ENCODE results near the gene RNF7. TPM values are rescaled to one million over a fixed set of nuclear protein-coding genes. Genes with fewer than 3 reads are reported as not detected.
"Not testable (repeated sequence)": the region's sequence is repeated elsewhere in the genome, so short reads cannot be mapped to it uniquely, and the experiment has no call there.

RNF7 gene
- total RNA-seq, 4 donors from 2014 or later, result 59.2 to 91.8 (median 70.7) TPM

- H3K4me1 ChIP-seq, result no peaks in the 10 kb centered on the region
- TF ChIP-seq POLR2A (IDR thresholded peaks at IDR 0.05) (no peak), CTCF (IDR thresholded peaks at IDR 0.05) (no peak)
- no peak for DNase-seq
- no peaks in the 10 kb centered on the region for H3K27me3 ChIP-seq
- H3K27ac ChIP-seq, result no peak overlapping the region
- no peaks in the 10 kb centered on the region for H3K36me3 ChIP-seq
- H3K9me3 ChIP-seq, result no peaks in the 10 kb centered on the region
- H3K4me3 ChIP-seq, result no peak overlapping the region
- intact Hi-C loops (cut with DNase I; ENCODE audit: low total_unique reads), result no loop called here
Observed at GRCh38 chr3:141784531-141784930, 46.4 kb downstream of the RNF7 start.

DNA sequence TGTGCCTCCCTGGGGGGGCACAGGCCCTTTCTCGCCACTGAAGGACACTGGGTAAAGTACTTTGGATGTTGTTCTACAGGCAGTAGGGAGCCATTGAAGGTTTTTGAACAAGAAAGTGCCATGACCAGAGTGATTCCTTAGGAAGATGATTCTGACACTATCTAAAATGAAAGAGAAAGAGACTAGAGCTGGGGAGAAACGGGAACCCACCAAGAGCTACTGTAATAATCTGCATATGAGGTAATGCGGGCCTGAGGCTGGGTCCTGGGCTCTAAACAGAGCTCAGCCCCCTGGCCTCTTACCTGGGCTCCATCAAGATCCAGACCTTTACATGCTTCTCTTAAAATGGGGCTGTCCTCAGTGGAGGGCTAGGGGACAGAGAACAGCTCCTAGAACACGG lies 50.1 kb downstream of the RNF7 start:
- Histone ChIP-seq H3K4me3 (no peak overlapping the region), H3K4me1 (no peaks in the 10 kb centered on the region), H3K36me3 (no peaks in the 10 kb centered on the region), H3K27ac (no peak overlapping the region), H3K9me3 (no peaks in the 10 kb centered on the region), H3K27me3 (no peaks in the 10 kb centered on the region)
- TF ChIP-seq POLR2A (IDR thresholded peaks at IDR 0.05) (no peak), CTCF (IDR thresholded peaks at IDR 0.05) (no peak)
- intact Hi-C loops (cut with DNase I; ENCODE audit: low total_unique reads), result no loop called here
- DNase-seq, result no peak

DNA sequence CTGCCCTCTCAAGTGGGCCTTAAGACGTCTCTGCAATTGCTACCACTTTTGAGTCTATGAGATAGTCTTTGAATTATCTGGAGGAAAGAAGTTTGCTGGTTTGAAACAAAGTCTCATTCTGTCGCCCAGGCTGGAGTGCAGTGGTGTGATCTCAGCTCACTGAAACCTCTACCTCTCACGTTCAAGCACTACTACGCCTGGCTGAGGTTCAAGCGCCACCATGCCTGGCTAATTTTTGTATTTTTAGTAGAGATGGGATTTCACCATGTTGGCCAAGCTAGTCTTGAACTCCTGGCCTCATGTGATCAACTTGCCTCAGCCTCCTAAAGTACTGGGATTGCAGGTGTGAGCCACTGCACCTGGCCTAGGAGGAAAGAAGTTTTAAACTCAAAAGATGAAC lies 50.7 kb downstream of the RNF7 start:
- H3K27ac ChIP-seq; H3K27me3 ChIP-seq; intact Hi-C loops (cut with DNase I; ENCODE audit: low total_unique reads); DNase-seq; H3K9me3 ChIP-seq; H3K4me3 ChIP-seq; H3K4me1 ChIP-seq; H3K36me3 ChIP-seq: not testable (repeated sequence)

GRCh38 chr3:141789281-141789680 lies 51.2 kb downstream of the RNF7 start:
- Histone ChIP-seq H3K9me3 (no peaks in the 10 kb centered on the region), H3K4me1 (no peaks in the 10 kb centered on the region), H3K27me3 (no peaks in the 10 kb centered on the region), H3K4me3 (no peak overlapping the region), H3K36me3 (no peaks in the 10 kb centered on the region), H3K27ac (no peak overlapping the region)
- no peak for DNase-seq
- no peak for TF ChIP-seq POLR2A (IDR thresholded peaks at IDR 0.05)
- no peak for TF ChIP-seq CTCF (IDR thresholded peaks at IDR 0.05)
- intact Hi-C loops (cut with DNase I; ENCODE audit: low total_unique reads), result no loop called here

DNA sequence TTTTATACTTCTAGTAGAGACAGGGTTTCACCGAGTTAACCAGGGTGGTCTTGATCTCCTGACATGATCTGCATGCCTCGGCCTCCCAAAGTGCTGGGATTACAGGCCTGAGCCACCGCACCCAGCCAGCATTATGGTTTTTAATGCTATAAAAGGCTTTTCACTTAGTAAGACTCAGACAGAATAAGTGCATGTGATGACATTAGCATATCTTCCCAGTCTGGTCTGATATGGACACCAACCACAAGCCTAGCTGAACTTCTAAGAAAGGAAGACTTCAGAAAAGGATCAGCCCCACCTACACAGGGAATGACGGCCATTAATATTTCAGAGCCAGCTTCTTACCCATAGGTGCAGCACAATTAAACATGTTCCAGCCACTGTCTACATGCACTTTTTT lies 52.1 kb downstream of the RNF7 start:
- intact Hi-C loops (cut with DNase I; ENCODE audit: low total_unique reads), result no loop called here
- no peak for DNase-seq

GRCh38 chr3:141792495-141792894 lies 54.4 kb downstream of the RNF7 start:
- Histone ChIP-seq H3K4me3 (no peak overlapping the region), H3K4me1 (no peaks in the 10 kb centered on the region), H3K36me3 (no peaks in the 10 kb centered on the region), H3K27ac (no peak overlapping the region), H3K9me3 (no peaks in the 10 kb centered on the region), H3K27me3 (no peaks in the 10 kb centered on the region)
- no peak for DNase-seq
- TF ChIP-seq POLR2A (IDR thresholded peaks at IDR 0.05), result no peak
- TF ChIP-seq CTCF (IDR thresholded peaks at IDR 0.05), result no peak
- intact Hi-C loops (cut with DNase I; ENCODE audit: low total_unique reads), result no loop called here

More for the DNA sequence above, 52.1 kb downstream of the RNF7 start:
- no peaks in the 10 kb centered on the region for H3K27me3 ChIP-seq
- H3K4me1 ChIP-seq, result no peaks in the 10 kb centered on the region
- TF ChIP-seq POLR2A (IDR thresholded peaks at IDR 0.05), result no peak
- H3K9me3 ChIP-seq, result no peaks in the 10 kb centered on the region
- H3K36me3 ChIP-seq, result no peaks in the 10 kb centered on the region
- no peak overlapping the region for H3K4me3 ChIP-seq
- H3K27ac ChIP-seq, result no peak overlapping the region
